SK-N-SH treated with all-trans-retinoic acid at 6 μM for 48 hours (cell line): ENCODE measurements around the gene NOP56.

Experiments
- ATAC-seq: fragments of 200-7000 bp; cut with Tn5 transposase; 3 replicates; pipeline ENCODE4 v1.9.1; 2020; ENCODE audit warnings: mild to moderate bottlenecking, moderate library complexity
- BACH2 ChIP-seq: fragments of 250-450 bp; sonication (Bioruptor Pico); IDR thresholded peaks from 2 replicates; pipeline ENCODE4 v1.9.0; 2021; ENCODE audit warnings: mild to moderate bottlenecking, borderline replicate concordance
- CREB5 ChIP-seq: fragments of 250-450 bp; sonication (Bioruptor Pico); IDR thresholded peaks from 2 replicates; pipeline ENCODE4 v1.5.1; 2020; ENCODE audit warnings: low read depth, mild to moderate bottlenecking, moderate library complexity
- CSDC2 ChIP-seq: fragments of 250-450 bp; sonication (Bioruptor Pico); IDR thresholded peaks from 2 replicates; pipeline ENCODE4 v1.5.0; 2020; ENCODE audit warnings: mild to moderate bottlenecking, moderate library complexity
- CSRNP3 ChIP-seq: fragments of 250-450 bp; sonication (Bioruptor Pico); IDR thresholded peaks from 2 replicates; pipeline ENCODE4 v1.5.1; 2021; ENCODE audit warnings: mild to moderate bottlenecking, moderate library complexity
- ESRRG ChIP-seq: fragments of 250-450 bp; sonication (Bioruptor Pico); IDR thresholded peaks from 2 replicates; pipeline ENCODE4 v1.6.1; 2021; ENCODE audit warnings: mild to moderate bottlenecking
- GLIS3 ChIP-seq: fragments of 250-450 bp; sonication (Bioruptor Pico); IDR thresholded peaks from 2 replicates; pipeline ENCODE4 v1.5.0; 2020; ENCODE audit warnings: mild to moderate bottlenecking, moderate library complexity
- ISL1 ChIP-seq: fragments of 250-450 bp; sonication (Bioruptor Pico); IDR thresholded peaks from 2 replicates; pipeline ENCODE4 v2.1.2; 2022; ENCODE audit warnings: mild to moderate bottlenecking, moderate library complexity
- OSR1 ChIP-seq: fragments of 250-450 bp; sonication (Bioruptor Pico); IDR thresholded peaks from 2 replicates; pipeline ENCODE4 v1.8.0; 2022; ENCODE audit warnings: moderate library complexity, mild to moderate bottlenecking, inconsistent platforms
- PPARA ChIP-seq: fragments of 250-450 bp; sonication (Bioruptor Pico); IDR thresholded peaks from 2 replicates; pipeline ENCODE4 v1.5.0; 2020; ENCODE audit warnings: mild to moderate bottlenecking, borderline replicate concordance
- RARB ChIP-seq: fragments of 250-450 bp; sonication (Bioruptor Pico); IDR thresholded peaks from 2 replicates; pipeline ENCODE4 v1.8.0; 2021; ENCODE audit warnings: mild to moderate bottlenecking, moderate library complexity
- SNAI2 ChIP-seq: fragments of 250-450 bp; sonication (Bioruptor Pico); IDR thresholded peaks from 2 replicates; pipeline ENCODE4 v1.5.0; 2020; ENCODE audit warnings: mild to moderate bottlenecking, moderate library complexity
- TSHZ2 ChIP-seq: fragments of 250-450 bp; sonication (Bioruptor Pico); IDR thresholded peaks from 2 replicates; pipeline ENCODE4 v1.5.0; 2020; ENCODE audit warnings: mild to moderate bottlenecking, moderate library complexity
- ZFP3 ChIP-seq: fragments of 250-450 bp; sonication (Bioruptor Pico); IDR thresholded peaks from 2 replicates; pipeline ENCODE4 v1.5.0; 2020; ENCODE audit warnings: mild to moderate bottlenecking, moderate library complexity
- ZFP30 ChIP-seq: fragments of 450-650 bp; formaldehyde crosslinking; IDR thresholded peaks from 2 replicates; pipeline ENCODE4 v1.5.0; 2022; ENCODE audit warnings: mild to moderate bottlenecking, moderate library complexity
- ZNF565 ChIP-seq: fragments of 450-650 bp; formaldehyde crosslinking; conservative IDR thresholded peaks from 2 replicates; pipeline ENCODE4 v1.5.0; 2020; ENCODE audit warnings: low read depth, mild to moderate bottlenecking, moderate library complexity
- ZNF70 ChIP-seq: fragments of 450-650 bp; formaldehyde crosslinking; IDR thresholded peaks from 2 replicates; pipeline ENCODE4 v1.5.0; 2020; ENCODE audit warnings: mild to moderate bottlenecking, moderate library complexity
- TF ChIP-seq, protein P1 (sequence below): fragments of 250-450 bp; sonication (Bioruptor Pico); IDR thresholded peaks from 2 replicates; pipeline ENCODE4 v1.8.0; 2020; ENCODE audit warnings: mild to moderate bottlenecking, moderate library complexity, borderline replicate concordance

Gene NOP56

GRCh38 chr20:2703716-2704475 is 51.5 kb downstream of the NOP56 start:
- no peak for ATAC-seq
- no peak for TF ChIP-seq SNAI2 (CRISPR knock-in tag)
- no peak for TF ChIP-seq ISL1 (CRISPR knock-in tag)
- TF ChIP-seq, protein P1, sequence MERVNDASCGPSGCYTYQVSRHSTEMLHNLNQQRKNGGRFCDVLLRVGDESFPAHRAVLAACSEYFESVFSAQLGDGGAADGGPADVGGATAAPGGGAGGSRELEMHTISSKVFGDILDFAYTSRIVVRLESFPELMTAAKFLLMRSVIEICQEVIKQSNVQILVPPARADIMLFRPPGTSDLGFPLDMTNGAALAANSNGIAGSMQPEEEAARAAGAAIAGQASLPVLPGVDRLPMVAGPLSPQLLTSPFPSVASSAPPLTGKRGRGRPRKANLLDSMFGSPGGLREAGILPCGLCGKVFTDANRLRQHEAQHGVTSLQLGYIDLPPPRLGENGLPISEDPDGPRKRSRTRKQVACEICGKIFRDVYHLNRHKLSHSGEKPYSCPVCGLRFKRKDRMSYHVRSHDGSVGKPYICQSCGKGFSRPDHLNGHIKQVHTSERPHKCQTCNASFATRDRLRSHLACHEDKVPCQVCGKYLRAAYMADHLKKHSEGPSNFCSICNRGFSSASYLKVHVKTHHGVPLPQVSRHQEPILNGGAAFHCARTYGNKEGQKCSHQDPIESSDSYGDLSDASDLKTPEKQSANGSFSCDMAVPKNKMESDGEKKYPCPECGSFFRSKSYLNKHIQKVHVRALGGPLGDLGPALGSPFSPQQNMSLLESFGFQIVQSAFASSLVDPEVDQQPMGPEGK (CRISPR knock-in tag) = no peak
- no peak for TF ChIP-seq CSDC2 (CRISPR knock-in tag)
- no peak for TF ChIP-seq ZNF565
- TF ChIP-seq OSR1 (CRISPR knock-in tag) = no peak
- no peak for TF ChIP-seq ZFP3 (CRISPR knock-in tag)

DNA sequence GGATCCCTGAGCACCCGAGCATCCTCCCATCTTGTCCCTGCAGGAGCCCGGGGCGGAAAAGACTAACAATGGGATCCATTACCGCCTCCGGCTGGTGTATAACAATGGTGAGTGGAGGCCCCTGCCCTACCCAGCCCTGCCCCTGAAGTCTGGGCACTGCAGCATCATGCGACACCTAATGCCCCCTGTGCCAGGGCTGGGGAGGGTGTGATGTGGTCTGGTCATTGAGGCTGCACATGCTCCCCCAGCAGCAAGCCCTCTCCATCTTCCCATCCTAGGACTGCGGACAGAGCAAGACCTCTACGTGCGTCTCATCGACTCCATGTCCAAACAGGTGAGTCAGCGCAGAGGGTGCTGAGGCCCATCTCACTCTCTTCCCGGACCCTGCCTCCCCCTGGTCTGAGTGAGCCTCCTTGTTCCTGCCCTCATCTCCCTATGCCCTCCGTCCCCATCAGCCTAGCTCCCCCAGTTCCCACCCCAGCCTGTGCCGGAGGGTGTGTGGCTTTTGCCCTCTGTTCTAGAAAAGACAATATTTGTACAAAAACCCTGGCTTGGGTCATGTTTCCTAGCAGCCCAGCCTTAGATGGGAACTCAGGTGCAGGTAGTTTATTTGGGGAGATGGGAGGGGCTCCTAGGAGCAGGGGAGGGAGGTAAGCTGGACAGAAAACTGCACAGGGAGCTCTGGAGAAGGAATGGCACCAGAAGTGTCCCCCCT is 53.7 kb downstream of the NOP56 start:
- TF ChIP-seq GLIS3 (CRISPR knock-in tag) = no peak
- no peak for ATAC-seq

DNA sequence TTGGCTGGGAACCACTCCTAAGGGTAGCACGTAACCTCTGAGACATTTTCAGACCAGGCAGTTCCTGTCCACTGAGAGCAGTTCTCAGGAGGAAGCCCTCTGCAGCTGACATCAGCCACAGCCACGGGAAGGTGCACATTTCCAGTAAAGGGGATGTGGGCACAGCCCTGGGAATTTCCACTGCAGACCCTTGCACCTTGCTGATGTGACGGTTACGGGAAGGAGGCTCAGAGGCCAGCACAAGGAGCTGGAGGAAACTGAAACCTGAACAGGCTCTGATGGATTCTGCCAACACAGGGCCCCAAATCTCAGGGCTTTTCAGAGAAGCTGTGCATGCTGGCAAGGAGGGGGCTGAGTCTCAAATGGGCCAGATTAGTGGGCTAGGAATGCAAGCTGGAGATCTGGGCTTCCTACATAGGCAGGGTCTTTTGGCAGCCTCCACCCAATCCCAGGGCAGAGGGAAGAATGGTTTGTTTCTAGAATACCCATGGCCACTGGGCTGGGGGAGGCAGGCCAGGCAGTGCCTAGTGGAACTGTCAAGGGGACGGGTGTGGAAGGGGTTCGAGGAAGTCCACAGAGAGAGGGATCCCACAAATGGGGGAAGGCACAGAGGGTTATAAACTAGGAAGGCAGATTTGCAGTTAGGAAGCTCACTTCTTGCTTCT is 54.4 kb downstream of the NOP56 start:
- TF ChIP-seq ZFP30 (no peak), GLIS3 (CRISPR knock-in tag) (no peak), ISL1 (CRISPR knock-in tag) (no peak), PPARA (CRISPR knock-in tag) (no peak), BACH2 (CRISPR knock-in tag) (no peak), ZNF70 (CRISPR knock-in tag) (no peak), CREB5 (CRISPR knock-in tag) (no peak), ZFP3 (CRISPR knock-in tag) (no peak)
- TF ChIP-seq, protein P1 (CRISPR knock-in tag) = no peak
- no peak for ATAC-seq

- ATAC-seq = no peak; the same call in 2 of the 3 replicates
Observed at GRCh38 chr20:2707353-2708072, 55.1 kb downstream of the NOP56 start.

More at GRCh38 chr20:2707353-2708072, 55.1 kb downstream of the NOP56 start:
- no peak for TF ChIP-seq TSHZ2 (CRISPR knock-in tag)
- no peak for TF ChIP-seq ISL1 (CRISPR knock-in tag)
- no peak for TF ChIP-seq PPARA (CRISPR knock-in tag)
- no peak for TF ChIP-seq SNAI2 (CRISPR knock-in tag)
- TF ChIP-seq ZFP30 = no peak
- no peak for TF ChIP-seq CSRNP3 (CRISPR knock-in tag)
- TF ChIP-seq ZFP3 (CRISPR knock-in tag) = no peak
- TF ChIP-seq RARB (CRISPR knock-in tag) = no peak
- TF ChIP-seq, protein P1 (CRISPR knock-in tag) = no peak
- TF ChIP-seq ESRRG (CRISPR knock-in tag) = no peak
- TF ChIP-seq GLIS3 (CRISPR knock-in tag) = no peak
